Breast epithelium (tissue), 4 donors: ENCODE results near the gene CD163L1. TPM values are rescaled to one million over a fixed set of nuclear protein-coding genes. Genes with fewer than 3 reads are reported as not detected.

ENCODE experiments used
- DNase-seq, 2 donors: peaks; one replicate each; pipeline ENCODE4 v3.0.0-alpha.2; 2019; ENCODE audit warnings: low spot score in 2 of 2
- H3K27ac ChIP-seq, 2 donors: fragments of 200-600 bp; sonication (generic) in 1 of 2; one replicate each; pipeline ENCODE4 v1.5.1; 2016 to 2019; ENCODE audit warnings: mild to moderate bottlenecking in 1 of 2
- H3K27me3 ChIP-seq, 2 donors: fragments of 200-600 bp; sonication (generic) in 1 of 2; one replicate each; pipeline versions ENCODE4 v1.5.1 to v1.6.0; 2017 to 2019; ENCODE audit warnings: control low read depth in 1 of 2, mild to moderate bottlenecking in 1 of 2
- H3K36me3 ChIP-seq: fragments of 200-600 bp; one replicate; pipeline ENCODE4 v1.5.1; 2019
- H3K4me1 ChIP-seq, 2 donors: fragments of 200-600 bp; sonication (generic); one replicate each; pipeline ENCODE4 v1.5.1; 2016 to 2019; ENCODE audit warnings: control low read depth in 1 of 2
- H3K4me3 ChIP-seq, 3 donors: fragments of 200-600 bp; sonication (generic); 1 replicate in 2 of 3; 2 replicates in 1 of 3; pipeline ENCODE4 v1.5.1; 2016 to 2019; ENCODE audit warnings: mild to moderate bottlenecking in 3 of 3, moderate library complexity in 2 of 3
- H3K9me3 ChIP-seq, 2 donors: fragments of 200-600 bp; sonication (generic) in 1 of 2; one replicate each; pipeline ENCODE4 v1.5.1; 2016 to 2019; ENCODE audit warnings: control low read depth in 1 of 2
- CTCF ChIP-seq, 3 donors: fragments of 450-650 bp; IDR thresholded peaks; one replicate each; pipeline ENCODE4 v1.5.1; 2016 to 2017; ENCODE audit warnings: antibody characterized with exemption in 3 of 3, mild to moderate bottlenecking in 3 of 3, moderate library complexity in 3 of 3
- POLR2A ChIP-seq: fragments of 450-650 bp; IDR thresholded peaks from one replicate; pipeline ENCODE4 v1.6.1; 2016; ENCODE audit warnings: antibody characterized with exemption, mild to moderate bottlenecking, moderate library complexity
- POLR2AphosphoS5 ChIP-seq, 3 donors: sonication (generic); formaldehyde crosslinking; IDR thresholded peaks; one replicate each; pipeline ENCODE4 v1.6.1; 2017; ENCODE audit warnings: antibody characterized with exemption in 3 of 3
- intact Hi-C: fragments of 100-400 bp; cut with DNase I; formaldehyde crosslinking; loops from one replicate; pipeline ENCODE4 v1.15.1; 2023; ENCODE audit warnings: low total_unique reads
- total RNA-seq, 3 donors: library from RNA; depleted of rRNA; stranded (reverse); fragments of >200 nt; gene quantifications; one replicate each; pipeline ENCODE4 v1.1.0, GENCODE V29; 2016

CD163L1 gene
- total RNA-seq, 3 donors from 2014 or later: 0.33 to 14.9 (median 3.5) TPM

DNA sequence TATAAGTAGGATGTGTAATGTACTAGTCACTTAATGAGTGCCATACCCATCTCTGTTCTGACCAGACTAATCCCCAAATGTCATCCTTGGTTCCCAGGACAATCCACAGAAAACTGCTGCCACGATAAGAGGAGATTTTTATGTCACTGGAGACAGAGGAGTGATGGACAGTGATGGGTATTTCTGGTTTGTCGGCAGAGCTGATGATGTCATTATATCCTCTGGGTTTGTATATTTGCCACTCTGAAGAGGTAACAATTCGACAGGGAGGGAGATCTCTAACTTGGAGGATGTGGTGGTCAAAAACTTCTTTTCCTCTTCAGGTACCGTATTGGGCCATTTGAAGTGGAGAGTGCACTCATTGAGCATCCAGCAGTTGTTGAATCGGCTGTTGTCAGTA, 119.8 kb downstream of the CD163L1 start:
- H3K9me3 ChIP-seq: no peaks in the 10 kb centered on the region
- H3K4me3 ChIP-seq: no peak overlapping the region
- no peaks in the 10 kb centered on the region for H3K27me3 ChIP-seq
- H3K27ac ChIP-seq: no peak overlapping the region
- H3K36me3 ChIP-seq: no peaks in the 10 kb centered on the region
- H3K4me1 ChIP-seq: no peaks in the 10 kb centered on the region
- no peak for TF ChIP-seq POLR2AphosphoS5 (IDR thresholded peaks at IDR 0.05)
- TF ChIP-seq CTCF (IDR thresholded peaks at IDR 0.05): no peak
- no peak for TF ChIP-seq POLR2A
- DNase-seq: no peak
- intact Hi-C loops: no loop called here

- no peaks in the 10 kb centered on the region for H3K9me3 ChIP-seq
- intact Hi-C loops: no loop called here
- TF ChIP-seq POLR2A (no peak), POLR2AphosphoS5 (IDR thresholded peaks at IDR 0.05) (no peak), CTCF (IDR thresholded peaks at IDR 0.05) (no peak)
- no peak overlapping the region for H3K27ac ChIP-seq
- H3K4me1 ChIP-seq: no peaks in the 10 kb centered on the region
- no peak overlapping the region for H3K4me3 ChIP-seq
- no peaks in the 10 kb centered on the region for H3K36me3 ChIP-seq
- H3K27me3 ChIP-seq: no peaks in the 10 kb centered on the region
- DNase-seq: no peak
Observed at GRCh38 chr12:7322599-7322998, 121.4 kb downstream of the CD163L1 start.

DNA sequence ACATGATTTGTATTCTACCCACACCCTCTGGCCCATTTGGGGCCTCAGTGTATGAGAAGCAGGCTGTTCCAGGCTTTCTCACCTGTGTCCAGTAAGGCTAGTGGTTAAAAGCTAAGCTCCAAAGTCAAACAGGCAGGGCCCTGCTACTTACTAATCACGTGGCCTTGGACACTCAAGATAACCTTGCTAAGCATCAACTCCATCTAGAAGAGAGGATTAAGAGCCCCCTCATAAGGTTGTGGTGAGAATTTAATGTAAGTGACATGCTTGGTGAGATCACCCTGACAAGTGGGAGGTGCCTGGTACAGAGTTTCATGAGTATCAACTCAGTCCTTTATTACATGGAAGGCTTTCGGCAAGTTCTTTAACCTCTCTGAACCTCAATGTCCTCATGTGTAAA, 122.3 kb downstream of the CD163L1 start:
- no peak for DNase-seq

GRCh38 chr12:7319930-7320329, 124.0 kb downstream of the CD163L1 start:
- Histone ChIP-seq H3K36me3 (no peaks in the 10 kb centered on the region), H3K4me1 (no peaks in the 10 kb centered on the region), H3K27ac (no peak overlapping the region), H3K27me3 (no peaks in the 10 kb centered on the region), H3K4me3 (no peak overlapping the region), H3K9me3 (no peaks in the 10 kb centered on the region)
- DNase-seq: no peak
- intact Hi-C loops: no loop called here
- TF ChIP-seq CTCF (IDR thresholded peaks at IDR 0.05): no peak
- TF ChIP-seq POLR2A: no peak
- TF ChIP-seq POLR2AphosphoS5 (IDR thresholded peaks at IDR 0.05): no peak

More for the DNA sequence above, 122.3 kb downstream of the CD163L1 start:
- no peaks in the 10 kb centered on the region for H3K9me3 ChIP-seq
- intact Hi-C loops: no loop called here
- no peak overlapping the region for H3K4me3 ChIP-seq
- TF ChIP-seq POLR2A (no peak), CTCF (IDR thresholded peaks at IDR 0.05) (no peak), POLR2AphosphoS5 (IDR thresholded peaks at IDR 0.05) (no peak)
- H3K27ac ChIP-seq: no peak overlapping the region
- no peaks in the 10 kb centered on the region for H3K27me3 ChIP-seq
- H3K36me3 ChIP-seq: no peaks in the 10 kb centered on the region
- H3K4me1 ChIP-seq: no peaks in the 10 kb centered on the region

DNA sequence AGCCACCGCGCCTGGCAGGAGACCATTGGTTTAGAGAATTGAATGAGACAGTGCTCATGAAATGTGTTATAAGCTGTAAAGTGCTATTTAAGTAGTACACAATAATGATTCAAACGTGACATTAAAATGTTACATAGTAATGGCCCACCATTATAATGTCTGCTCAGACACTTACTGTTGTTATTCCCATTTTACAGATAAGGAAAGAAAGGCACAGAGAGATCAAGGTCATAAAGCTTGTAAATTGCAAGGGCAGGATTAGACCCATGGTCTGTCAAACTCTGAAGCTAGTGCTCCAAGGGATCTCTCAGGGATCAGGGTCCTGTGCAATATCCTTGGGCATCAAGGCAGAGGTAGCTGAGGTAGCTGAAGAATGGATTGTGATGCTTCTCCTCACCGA, 133.9 kb downstream of the CD163L1 start:
- intact Hi-C loops: no loop called here
- no peaks in the 10 kb centered on the region for H3K36me3 ChIP-seq

More for the DNA sequence above, 133.9 kb downstream of the CD163L1 start:
- DNase-seq: no peak
- Histone ChIP-seq H3K9me3 (no peaks in the 10 kb centered on the region), H3K27ac (no peak overlapping the region), H3K4me3 (no peak overlapping the region), H3K4me1 (no peaks in the 10 kb centered on the region), H3K27me3 (no peaks in the 10 kb centered on the region)
- no peak for TF ChIP-seq POLR2AphosphoS5 (IDR thresholded peaks at IDR 0.05)
- TF ChIP-seq CTCF (IDR thresholded peaks at IDR 0.05): no peak
- no peak for TF ChIP-seq POLR2A

Other genes with a start within 250 kb of the CD163L1 start
- not detected for gene ACSM4, start 140.1 kb downstream of the CD163L1 start, total RNA-seq
- 100 to 1,000 TPM in 2 of 3 donors, 10 to 100 TPM in 1; 98.6 to 848 (median 125) TPM for gene CD163, start 59.6 kb upstream of the CD163L1 start, total RNA-seq
- not detected for gene APOBEC1, start 221.8 kb upstream of the CD163L1 start, total RNA-seq